HEK293 (cell line): ENCODE data around the gene TMEM272.

Experiments
- TCF7L2 ChIP-seq: IDR thresholded peaks from 2 replicates; pipeline ENCODE4 v1.6.1; 2011; ENCODE audit warnings: low read depth, mild to moderate bottlenecking, inconsistent platforms, low read length, moderate library complexity, borderline replicate concordance
- ZFP3 ChIP-seq: fragments of 450-650 bp; formaldehyde crosslinking; IDR thresholded peaks from 2 replicates; pipeline ENCODE4 v1.5.1; 2016; ENCODE audit warnings: low read depth, missing biosample characterization, missing genetic modification characterization
- ZNF292 ChIP-seq: fragments of 450-650 bp; formaldehyde crosslinking; IDR thresholded peaks from 2 replicates; pipeline ENCODE4 v1.5.1; 2016; ENCODE audit warnings: low read depth, missing biosample characterization, missing genetic modification characterization, borderline replicate concordance
- ZNF555 ChIP-seq: fragments of 450-650 bp; formaldehyde crosslinking; conservative IDR thresholded peaks from 2 replicates; pipeline ENCODE4 v1.5.1; 2017; ENCODE audit warnings: missing biosample characterization, mild to moderate bottlenecking, missing genetic modification characterization, inconsistent platforms
- TF ChIP-seq, protein P1 (sequence below): fragments of 450-650 bp; formaldehyde crosslinking; IDR thresholded peaks from 2 replicates; pipeline ENCODE4 v1.5.1; 2016; ENCODE audit warnings: missing biosample characterization, missing genetic modification characterization
- TF ChIP-seq, protein P2 (sequence below): fragments of 450-650 bp; formaldehyde crosslinking; IDR thresholded peaks from 2 replicates; pipeline ENCODE4 v1.5.1; 2017; ENCODE audit warnings: missing biosample characterization, missing genetic modification characterization
- TF ChIP-seq, protein P3 (sequence below): fragments of 450-650 bp; formaldehyde crosslinking; IDR thresholded peaks from 2 replicates; pipeline ENCODE4 v1.5.1; 2016; ENCODE audit warnings: missing biosample characterization, missing genetic modification characterization

DNA sequence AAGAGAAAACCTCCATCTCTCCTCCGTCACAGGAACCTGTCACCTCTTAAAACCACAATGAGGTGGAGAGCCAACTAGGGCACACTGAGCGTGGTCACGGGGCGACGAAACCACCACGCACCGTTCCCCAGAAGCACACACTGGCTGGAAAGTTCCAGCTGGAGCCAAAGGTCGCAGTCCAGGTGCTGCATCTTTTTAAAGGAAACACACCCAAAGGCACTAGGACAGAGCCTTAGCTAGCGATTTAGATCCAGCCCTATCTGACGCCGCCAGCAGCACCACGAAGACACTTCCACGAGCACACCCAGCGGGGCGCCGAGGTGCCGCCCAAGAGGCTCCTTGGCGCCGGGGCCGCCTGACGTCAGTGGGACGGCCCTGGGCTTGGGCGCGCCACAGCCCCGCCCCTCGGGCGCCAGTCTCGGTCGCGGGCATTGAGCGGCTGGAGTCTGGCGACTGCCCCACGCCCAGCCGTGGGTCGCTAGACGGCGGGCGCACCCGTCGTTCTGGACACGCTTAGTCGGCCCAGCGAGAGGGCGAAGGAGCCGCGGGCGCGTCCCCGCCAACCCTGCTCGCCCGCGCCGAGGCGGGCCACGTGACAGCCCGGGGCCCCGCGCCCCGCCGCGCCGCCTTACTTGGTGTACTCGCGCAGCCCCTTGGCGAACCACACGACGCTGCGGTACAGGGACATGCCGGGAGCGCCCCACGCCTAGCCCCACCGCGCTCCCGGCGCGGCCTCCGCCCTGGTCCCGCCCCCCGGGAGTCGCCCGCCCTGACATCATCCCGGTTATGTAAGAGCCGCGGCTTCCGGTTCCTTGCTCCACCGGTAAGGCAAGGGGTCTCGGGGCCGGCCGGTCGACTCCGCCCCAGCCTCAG is 41.3 kb downstream of the TMEM272 start, which contains the start of gene DHRS12:
- TF ChIP-seq, protein P1, sequence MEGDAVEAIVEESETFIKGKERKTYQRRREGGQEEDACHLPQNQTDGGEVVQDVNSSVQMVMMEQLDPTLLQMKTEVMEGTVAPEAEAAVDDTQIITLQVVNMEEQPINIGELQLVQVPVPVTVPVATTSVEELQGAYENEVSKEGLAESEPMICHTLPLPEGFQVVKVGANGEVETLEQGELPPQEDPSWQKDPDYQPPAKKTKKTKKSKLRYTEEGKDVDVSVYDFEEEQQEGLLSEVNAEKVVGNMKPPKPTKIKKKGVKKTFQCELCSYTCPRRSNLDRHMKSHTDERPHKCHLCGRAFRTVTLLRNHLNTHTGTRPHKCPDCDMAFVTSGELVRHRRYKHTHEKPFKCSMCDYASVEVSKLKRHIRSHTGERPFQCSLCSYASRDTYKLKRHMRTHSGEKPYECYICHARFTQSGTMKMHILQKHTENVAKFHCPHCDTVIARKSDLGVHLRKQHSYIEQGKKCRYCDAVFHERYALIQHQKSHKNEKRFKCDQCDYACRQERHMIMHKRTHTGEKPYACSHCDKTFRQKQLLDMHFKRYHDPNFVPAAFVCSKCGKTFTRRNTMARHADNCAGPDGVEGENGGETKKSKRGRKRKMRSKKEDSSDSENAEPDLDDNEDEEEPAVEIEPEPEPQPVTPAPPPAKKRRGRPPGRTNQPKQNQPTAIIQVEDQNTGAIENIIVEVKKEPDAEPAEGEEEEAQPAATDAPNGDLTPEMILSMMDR (tag by site-specific recombination): no peak
- TF ChIP-seq, protein P2, sequence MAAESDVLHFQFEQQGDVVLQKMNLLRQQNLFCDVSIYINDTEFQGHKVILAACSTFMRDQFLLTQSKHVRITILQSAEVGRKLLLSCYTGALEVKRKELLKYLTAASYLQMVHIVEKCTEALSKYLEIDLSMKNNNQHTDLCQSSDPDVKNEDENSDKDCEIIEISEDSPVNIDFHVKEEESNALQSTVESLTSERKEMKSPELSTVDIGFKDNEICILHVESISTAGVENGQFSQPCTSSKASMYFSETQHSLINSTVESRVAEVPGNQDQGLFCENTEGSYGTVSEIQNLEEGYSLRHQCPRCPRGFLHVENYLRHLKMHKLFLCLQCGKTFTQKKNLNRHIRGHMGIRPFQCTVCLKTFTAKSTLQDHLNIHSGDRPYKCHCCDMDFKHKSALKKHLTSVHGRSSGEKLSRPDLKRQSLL (tag by site-specific recombination): peak; percentile 53; the same call in 1 of the 2 replicates
- TF ChIP-seq TCF7L2: no peak
- TF ChIP-seq ZFP3 (tag by site-specific recombination): no peak
- TF ChIP-seq, protein P3, sequence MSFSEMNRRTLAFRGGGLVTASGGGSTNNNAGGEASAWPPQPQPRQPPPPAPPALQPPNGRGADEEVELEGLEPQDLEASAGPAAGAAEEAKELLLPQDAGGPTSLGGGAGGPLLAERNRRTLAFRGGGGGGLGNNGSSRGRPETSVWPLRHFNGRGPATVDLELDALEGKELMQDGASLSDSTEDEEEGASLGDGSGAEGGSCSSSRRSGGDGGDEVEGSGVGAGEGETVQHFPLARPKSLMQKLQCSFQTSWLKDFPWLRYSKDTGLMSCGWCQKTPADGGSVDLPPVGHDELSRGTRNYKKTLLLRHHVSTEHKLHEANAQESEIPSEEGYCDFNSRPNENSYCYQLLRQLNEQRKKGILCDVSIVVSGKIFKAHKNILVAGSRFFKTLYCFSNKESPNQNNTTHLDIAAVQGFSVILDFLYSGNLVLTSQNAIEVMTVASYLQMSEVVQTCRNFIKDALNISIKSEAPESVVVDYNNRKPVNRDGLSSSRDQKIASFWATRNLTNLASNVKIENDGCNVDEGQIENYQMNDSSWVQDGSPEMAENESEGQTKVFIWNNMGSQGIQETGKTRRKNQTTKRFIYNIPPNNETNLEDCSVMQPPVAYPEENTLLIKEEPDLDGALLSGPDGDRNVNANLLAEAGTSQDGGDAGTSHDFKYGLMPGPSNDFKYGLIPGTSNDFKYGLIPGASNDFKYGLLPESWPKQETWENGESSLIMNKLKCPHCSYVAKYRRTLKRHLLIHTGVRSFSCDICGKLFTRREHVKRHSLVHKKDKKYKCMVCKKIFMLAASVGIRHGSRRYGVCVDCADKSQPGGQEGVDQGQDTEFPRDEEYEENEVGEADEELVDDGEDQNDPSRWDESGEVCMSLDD (tag by site-specific recombination): no peak
- no peak for TF ChIP-seq ZNF292 (tag by site-specific recombination)
- no peak for TF ChIP-seq ZNF555
